HCT116 (cell line): ENCODE results near the gene SMARCD1. TPM values are rescaled to one million over a fixed set of nuclear protein-coding genes. Genes with fewer than 3 reads are reported as not detected.

Source experiments
- ATAC-seq: fragments of 200-7000 bp; cut with Tn5 transposase; 2 replicates; pipeline ENCODE4 v1.9.1; 2020; ENCODE audit warnings: mild to moderate bottlenecking, moderate library complexity
- BruUV-seq: library from RNA; stranded (reverse); fragments of 400-500 nt; replicated peaks from 2 replicates; lab custom pipeline; 2021; lab: Mats Ljungman, UMichigan
- CTCF ChIA-PET: fragments of 300-600 bp; sonication (Branson Sonifier 250); formaldehyde crosslinking; loops from one replicate; lab custom pipeline; 2021; ENCODE audit warnings: antibody characterized with exemption; lab: Charles Lee
- POLR2A ChIA-PET: fragments of 300-600, 350-600 bp; sonication (Branson Sonifier 250); formaldehyde crosslinking; loops from one replicate; lab custom pipeline; 2021; ENCODE audit warnings: antibody characterized with exemption; lab: Charles Lee
- RAD21 ChIA-PET, 2 experiments: fragments of 300-600 bp; sonication (Branson Sonifier 250); formaldehyde crosslinking; loops; one replicate each; lab custom pipeline; 2023; ENCODE audit warnings: low total read pairs in 2 of 2; ENCODE audit not compliant: uncharacterized antibody in 2 of 2, unreplicated experiment in 2 of 2, low non-redundant PET in 1 of 2; lab: Charles Lee
- DNase-seq: peaks from one replicate; pipeline ENCODE4 v3.0.0-alpha.2; 2010; ENCODE audit warnings: low read depth, low spot score
- H2AFZ ChIP-seq: fragments of 200-600 bp; shearing (Covaris generic), sonication (generic); 2 replicates; pipeline ENCODE4 v1.6.1; 2017; ENCODE audit warnings: low read depth, mixed run types, mixed read lengths, antibody characterized with exemption, low read length; ENCODE audit not compliant: poor library complexity, severe bottlenecking
- H3K27ac ChIP-seq: 2 replicates; pipeline ENCODE4 v1.5.1; 2012; ENCODE audit warnings: low read depth, low read length
- H3K27me3 ChIP-seq: fragments of 200-600 bp; sonication (generic); 2 replicates; pipeline ENCODE4 v1.6.1; 2016; ENCODE audit warnings: mixed run types, low read length, mixed read lengths; ENCODE audit not compliant: insufficient read depth
- H3K36me3 ChIP-seq, 2 experiments: fragments of 200-500 bp in 1 of 2; fragments of 200-600 bp in 1 of 2; sonication (Bioruptor generic) in 1 of 2; sonication (generic) in 1 of 2; 2 replicates each; pipeline versions ENCODE4 v1.5.1 to v1.6.1; 2014 to 2016; ENCODE audit warnings: low read length in 2 of 2, inconsistent platforms in 1 of 2, mixed read lengths in 1 of 2, mixed run types in 1 of 2; ENCODE audit not compliant: insufficient read depth in 2 of 2, control insufficient read depth in 1 of 2
- H3K4me1 ChIP-seq, 2 experiments: fragments of 200-600 bp in 1 of 2; sonication (generic) in 1 of 2; 2 replicates each; pipeline versions ENCODE4 v1.5.1 to v1.6.1; 2012 to 2017; ENCODE audit warnings: low read length in 2 of 2, inconsistent platforms in 1 of 2, mild to moderate bottlenecking in 1 of 2, mixed read lengths in 1 of 2, mixed run types in 1 of 2, moderate library complexity in 1 of 2; ENCODE audit not compliant: insufficient read depth in 2 of 2, control insufficient read depth in 1 of 2
- H3K4me2 ChIP-seq: fragments of 200-600 bp; sonication (generic); 2 replicates; pipeline ENCODE4 v1.6.1; 2017; ENCODE audit warnings: mixed run types, low read length, mixed read lengths
- H3K4me3 ChIP-seq, 2 experiments: fragments of 200-600 bp in 1 of 2; sonication (generic) in 1 of 2; replicated peaks in 1 of 2; 2 replicates each; pipeline ENCODE4 v1.5.1; 2011 to 2016; ENCODE audit warnings: low read length in 2 of 2, control low read depth in 1 of 2, low read depth in 1 of 2, mild to moderate bottlenecking in 1 of 2, mixed read lengths in 1 of 2, mixed run types in 1 of 2
- H3K79me2 ChIP-seq: fragments of 200-600 bp; sonication (generic); 2 replicates; pipeline ENCODE4 v1.6.1; 2017; ENCODE audit warnings: mild to moderate bottlenecking, mixed run types, low read length, moderate library complexity, mixed read lengths; ENCODE audit not compliant: insufficient read depth
- H3K9ac ChIP-seq: fragments of 200-600 bp; sonication (generic); 2 replicates; pipeline ENCODE4 v1.6.1; 2016; ENCODE audit warnings: low read length, mixed read lengths
- H3K9me2 ChIP-seq: fragments of 200-600 bp; sonication (generic), shearing (Covaris generic); 2 replicates; pipeline ENCODE4 v1.6.1; 2017; ENCODE audit warnings: mixed run types, mild to moderate bottlenecking, moderate library complexity; ENCODE audit not compliant: insufficient read depth
- H3K9me3 ChIP-seq, 2 experiments: fragments of 200-500 bp in 1 of 2; fragments of 200-600 bp in 1 of 2; sonication (Bioruptor generic) in 1 of 2; sonication (generic) in 1 of 2; 2 replicates each; pipeline ENCODE4 v1.6.1; 2014 to 2017; ENCODE audit warnings: low read length in 2 of 2, mixed read lengths in 2 of 2, inconsistent platforms in 1 of 2, low read depth in 1 of 2, mild to moderate bottlenecking in 1 of 2, mixed run types in 1 of 2, moderate library complexity in 1 of 2; ENCODE audit not compliant: control insufficient read depth in 1 of 2, insufficient read depth in 1 of 2
- H4K20me1 ChIP-seq: fragments of 200-600 bp; sonication (generic), shearing (Covaris generic); 2 replicates; pipeline ENCODE4 v1.6.1; 2017; ENCODE audit warnings: mixed run types, mild to moderate bottlenecking, moderate library complexity; ENCODE audit not compliant: insufficient read depth
- ATF3 ChIP-seq: IDR thresholded peaks from 2 replicates; pipeline ENCODE4 v1.6.1; 2012
- CBX3 ChIP-seq: IDR thresholded peaks from 2 replicates; pipeline ENCODE4 v1.6.1; 2012; ENCODE audit warnings: low read depth
- CTCF ChIP-seq, 3 experiments: fragments of 200-600 bp in 1 of 3; sonication (generic) in 1 of 3; IDR thresholded peaks in 2 of 3; conservative IDR thresholded peaks in 1 of 3; 2 replicates each; pipeline ENCODE4 v1.5.1; 2012 to 2017; ENCODE audit warnings: low read depth in 2 of 3, low read length in 2 of 3, antibody characterized with exemption in 1 of 3, borderline replicate concordance in 1 of 3, control low read depth in 1 of 3, mild to moderate bottlenecking in 1 of 3, mixed read lengths in 1 of 3, mixed run types in 1 of 3, moderate library complexity in 1 of 3; ENCODE audit not compliant: insufficient read depth in 1 of 3
- RAD21 ChIP-seq: IDR thresholded peaks from 2 replicates; pipeline ENCODE4 v1.6.1; 2012; ENCODE audit warnings: low read depth, mild to moderate bottlenecking
- SP1 ChIP-seq: IDR thresholded peaks from 2 replicates; pipeline ENCODE4 v1.6.1; 2012; ENCODE audit warnings: low read depth
- ZNF274 ChIP-seq: fragments of 200-500 bp; sonication (Bioruptor generic); IDR thresholded peaks from 2 replicates; pipeline ENCODE4 v1.6.1; 2014; ENCODE audit warnings: mild to moderate bottlenecking, low read depth, low read length, inconsistent platforms
- intact Hi-C: fragments of 100-400 bp; cut with micrococcal nuclease; formaldehyde crosslinking; loops from 2 replicates; pipeline ENCODE4 v1.10.0; 2022
- total RNA-seq: library from RNA; stranded (reverse); gene quantifications from one replicate; pipeline ENCODE4 v1.2.1, GENCODE V29; 2021; ENCODE audit not compliant: unreplicated experiment

The SMARCD1 gene
- total RNA-seq, 1 experiment from 2014 or later = 64.8 TPM

GRCh38 chr12:50088577-50089335 is 3.6 kb downstream of the SMARCD1 start:
- TF ChIP-seq ATF3 = no peak
- no peak for TF ChIP-seq SP1
- no peak for TF ChIP-seq ZNF274
- peak; percentile 60 to 94 (median 88); a peak in 5 of 6 replicates for TF ChIP-seq CTCF (IDR thresholded peaks at IDR 0.05 in 2 of 3, conservative IDR thresholded peaks at IDR 0.05 in 1 of 3; ENCODE audit: borderline replicate concordance in 1 of 3, insufficient read depth in 1 of 3, low read depth in 2 of 3, low read length in 2 of 3)
- TF ChIP-seq CBX3 = no peak
- TF ChIP-seq RAD21 = peak; percentile 77
- no peaks in the 10 kb centered on the region for H3K9me2 ChIP-seq
- POLR2A ChIA-PET = interaction anchor here (1.2 kb wide), 1 partner anchor 23 kb away, joined by 4 read pairs; the partner anchor contains the start of gene COX14
- CTCF ChIA-PET = interaction anchor here (0.6 to 2.8 kb wide), 9 partner anchors 10 to 427 kb away, joined by 3 to 16 read pairs (median 3); partner anchors contain the start of gene COX14
- H3K36me3 ChIP-seq = peaks cover 38 to 56% of the 10 kb centered on the region in 2 experiments
- H2AFZ ChIP-seq = no peak overlapping the region
- no TSS peak for BruUV-seq
- ATAC-seq (peak; percentile 56), DNase-seq (peak; percentile 72)
- no peak overlapping the region for H3K4me3 ChIP-seq
- H3K27me3 ChIP-seq = no peaks in the 10 kb centered on the region
- peaks cover 2 to 15% of the 10 kb centered on the region in 2 experiments for H3K4me1 ChIP-seq
- RAD21 ChIA-PET = no interaction called here
- no peak overlapping the region for H3K9ac ChIP-seq
- peaks cover 15% of the 10 kb centered on the region for H3K79me2 ChIP-seq
- H3K27ac ChIP-seq = no peak overlapping the region
- H3K9me3 ChIP-seq = no peaks in the 10 kb centered on the region
- H3K4me2 ChIP-seq = no peak overlapping the region
- intact Hi-C loops = loop anchor here (5.0 to 10.0 kb wide), 2 partner anchors 224 to 316 kb away; partner anchors contain the start of gene LARP4
- H4K20me1 ChIP-seq = peaks cover 4% of the 10 kb centered on the region; the same call in 1 of the 2 replicates
